Measurements from ENCODE around the gene CELF4.

Gene CELF4

GRCh38 chr18:37521510-37522465 is 43.8 kb downstream of the CELF4 start:
- DNase-seq = no peak

- DNase-seq = no peak
These were observed 45.1 kb downstream of the CELF4 start for GRCh38 chr18:37520508-37520907.

- DNase-seq = no peak
These were observed 46.0 kb downstream of the CELF4 start for GRCh38 chr18:37519510-37520135.

- no peak for DNase-seq
These were observed 49.2 kb downstream of the CELF4 start for GRCh38 chr18:37516361-37516853.

GRCh38 chr18:37514953-37515352 is 50.6 kb downstream of the CELF4 start:
- DNase-seq = no peak

- DNase-seq = no peak
These were observed 53.2 kb downstream of the CELF4 start for GRCh38 chr18:37512400-37512799.

GRCh38 chr18:37511721-37512298 is 53.8 kb downstream of the CELF4 start:
- no peak for DNase-seq

- DNase-seq = no peak
These were observed 56.0 kb downstream of the CELF4 start for GRCh38 chr18:37509600-37509999.

GRCh38 chr18:37508207-37508606 is 57.4 kb downstream of the CELF4 start:
- no peak for DNase-seq

- no peak for DNase-seq
These were observed 58.4 kb downstream of the CELF4 start for GRCh38 chr18:37507239-37507638.

GRCh38 chr18:37506001-37506400 is 59.6 kb downstream of the CELF4 start:
- DNase-seq = no peak

GRCh38 chr18:37505321-37505720 is 60.3 kb downstream of the CELF4 start:
- no peak for DNase-seq

GRCh38 chr18:37502601-37503000 is 63.0 kb downstream of the CELF4 start:
- DNase-seq = no peak

- DNase-seq = no peak
These were observed 63.6 kb downstream of the CELF4 start for GRCh38 chr18:37502036-37502435.

- no peak for DNase-seq
These were observed 64.5 kb downstream of the CELF4 start for GRCh38 chr18:37501136-37501535.

- DNase-seq = no peak
These were observed 65.7 kb downstream of the CELF4 start for GRCh38 chr18:37499913-37500312.

- no peak for DNase-seq
These were observed 66.6 kb downstream of the CELF4 start for GRCh38 chr18:37499044-37499443.

- DNase-seq = no peak
These were observed 67.6 kb downstream of the CELF4 start for GRCh38 chr18:37497853-37498518.

GRCh38 chr18:37496568-37496967 is 69.0 kb downstream of the CELF4 start:
- DNase-seq = no peak

- DNase-seq = no peak
These were observed 70.2 kb downstream of the CELF4 start for GRCh38 chr18:37495354-37495753.

GRCh38 chr18:37494406-37494805 is 71.2 kb downstream of the CELF4 start:
- no peak for DNase-seq

- no peak for DNase-seq
These were observed 72.2 kb downstream of the CELF4 start for GRCh38 chr18:37493352-37493935.

GRCh38 chr18:37492952-37493351 is 72.6 kb downstream of the CELF4 start:
- DNase-seq = no peak
